ENCODE measurements around the gene VWA8.

The VWA8 gene

DNA sequence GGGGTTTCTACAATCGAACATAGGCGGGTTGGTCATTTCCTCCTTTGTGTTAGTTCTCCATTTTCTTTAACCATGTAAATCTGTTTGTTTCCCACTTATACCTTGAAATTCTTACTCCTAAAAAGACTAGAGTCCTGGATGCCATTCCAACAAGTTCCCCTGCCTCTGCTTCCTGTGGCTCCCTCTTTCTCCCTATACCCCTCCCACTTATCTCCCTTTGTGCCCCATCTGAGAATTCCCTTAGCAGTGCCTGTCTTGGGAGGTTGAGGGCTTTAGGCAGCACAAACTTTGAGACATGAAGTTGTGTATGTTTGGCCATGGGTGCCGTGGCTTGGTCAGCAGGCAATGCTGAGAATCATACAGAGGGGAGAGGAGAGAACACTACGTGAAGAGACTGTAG is 327.1 kb downstream of the VWA8 start:
- H4K20me1 ChIP-seq (ENCODE audit: insufficient read depth, low read length), result no peaks in the 10 kb centered on the region
- H3K79me2 ChIP-seq (ENCODE audit: low read length), result no peaks in the 10 kb centered on the region
- no peaks in the 10 kb centered on the region for H3K9me3 ChIP-seq (ENCODE audit: insufficient read depth, low read length)
- H3K4me1 ChIP-seq (ENCODE audit: low read length), result no peaks in the 10 kb centered on the region
- peaks cover 4% of the 10 kb centered on the region for H3K36me3 ChIP-seq (replicated peaks; ENCODE audit: low read depth, low read length)
- TF ChIP-seq, protein P1, sequence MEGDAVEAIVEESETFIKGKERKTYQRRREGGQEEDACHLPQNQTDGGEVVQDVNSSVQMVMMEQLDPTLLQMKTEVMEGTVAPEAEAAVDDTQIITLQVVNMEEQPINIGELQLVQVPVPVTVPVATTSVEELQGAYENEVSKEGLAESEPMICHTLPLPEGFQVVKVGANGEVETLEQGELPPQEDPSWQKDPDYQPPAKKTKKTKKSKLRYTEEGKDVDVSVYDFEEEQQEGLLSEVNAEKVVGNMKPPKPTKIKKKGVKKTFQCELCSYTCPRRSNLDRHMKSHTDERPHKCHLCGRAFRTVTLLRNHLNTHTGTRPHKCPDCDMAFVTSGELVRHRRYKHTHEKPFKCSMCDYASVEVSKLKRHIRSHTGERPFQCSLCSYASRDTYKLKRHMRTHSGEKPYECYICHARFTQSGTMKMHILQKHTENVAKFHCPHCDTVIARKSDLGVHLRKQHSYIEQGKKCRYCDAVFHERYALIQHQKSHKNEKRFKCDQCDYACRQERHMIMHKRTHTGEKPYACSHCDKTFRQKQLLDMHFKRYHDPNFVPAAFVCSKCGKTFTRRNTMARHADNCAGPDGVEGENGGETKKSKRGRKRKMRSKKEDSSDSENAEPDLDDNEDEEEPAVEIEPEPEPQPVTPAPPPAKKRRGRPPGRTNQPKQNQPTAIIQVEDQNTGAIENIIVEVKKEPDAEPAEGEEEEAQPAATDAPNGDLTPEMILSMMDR (IDR thresholded peaks at IDR 0.05; ENCODE audit: low read depth, low read length), result no peak
- TF ChIP-seq EZH2phosphoT487 (IDR thresholded peaks at IDR 0.05; ENCODE audit: low read depth), result no peak
- no peaks in the 10 kb centered on the region for H3K27me3 ChIP-seq (ENCODE audit: low read depth, low read length)
- H3K4me2 ChIP-seq (ENCODE audit: low read length), result no peak overlapping the region
- no peak overlapping the region for H3K27ac ChIP-seq (ENCODE audit: low read length)
- H2AFZ ChIP-seq (ENCODE audit: low read depth, low read length), result no peak overlapping the region
- no peak overlapping the region for H3K4me3 ChIP-seq (ENCODE audit: low read length)
- no peak overlapping the region for H3K9ac ChIP-seq (ENCODE audit: low read length)

DNA sequence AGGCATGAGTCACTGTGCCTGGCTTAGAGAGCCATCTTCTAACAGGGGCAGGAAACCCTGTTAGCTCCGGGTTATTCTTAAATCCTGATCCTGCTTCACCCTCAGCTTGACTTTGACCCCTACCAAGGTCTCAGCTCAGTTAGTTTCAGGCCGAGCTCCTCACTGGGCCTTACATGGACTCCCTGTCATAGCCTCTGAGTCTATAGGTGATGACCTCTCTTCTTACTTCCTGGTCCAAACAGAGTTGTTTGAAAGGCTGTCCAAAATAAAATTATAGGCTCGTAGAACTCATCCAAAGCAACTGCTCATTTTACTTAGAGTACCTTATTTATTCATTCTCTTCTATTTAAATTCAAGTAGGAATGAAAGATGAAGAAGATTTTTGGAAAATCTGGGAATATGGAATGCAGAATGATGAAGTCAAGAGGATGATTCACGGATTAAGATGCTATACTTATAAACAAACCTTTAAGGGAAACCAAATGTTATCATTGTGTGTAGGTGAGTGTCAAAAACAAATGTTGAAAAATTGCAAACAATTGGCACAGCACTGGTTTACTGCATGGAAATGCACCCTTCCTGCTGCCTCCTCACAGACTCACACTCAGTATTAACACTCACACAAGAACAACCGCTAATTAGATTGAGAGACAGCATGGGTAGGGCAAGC is 329.5 kb downstream of the VWA8 start:
- TF ChIP-seq, protein P1 (IDR thresholded peaks at IDR 0.05; ENCODE audit: low read depth, low read length), result no peak
- TF ChIP-seq EZH2phosphoT487 (IDR thresholded peaks at IDR 0.05; ENCODE audit: low read depth), result no peak
- Histone ChIP-seq H3K79me2 (ENCODE audit: low read length) (no peaks in the 10 kb centered on the region), H2AFZ (ENCODE audit: low read depth, low read length) (no peak overlapping the region), H3K27ac (ENCODE audit: low read length) (no peak overlapping the region), H3K9me3 (ENCODE audit: insufficient read depth, low read length) (no peaks in the 10 kb centered on the region), H3K9ac (ENCODE audit: low read length) (no peak overlapping the region), H4K20me1 (ENCODE audit: insufficient read depth, low read length) (no peaks in the 10 kb centered on the region), H3K27me3 (ENCODE audit: low read depth, low read length) (no peaks in the 10 kb centered on the region), H3K4me3 (ENCODE audit: low read length) (no peak overlapping the region), H3K4me2 (ENCODE audit: low read length) (no peak overlapping the region), H3K36me3 (replicated peaks; ENCODE audit: low read depth, low read length) (peaks cover 4% of the 10 kb centered on the region), H3K4me1 (ENCODE audit: low read length) (no peaks in the 10 kb centered on the region)

DNA sequence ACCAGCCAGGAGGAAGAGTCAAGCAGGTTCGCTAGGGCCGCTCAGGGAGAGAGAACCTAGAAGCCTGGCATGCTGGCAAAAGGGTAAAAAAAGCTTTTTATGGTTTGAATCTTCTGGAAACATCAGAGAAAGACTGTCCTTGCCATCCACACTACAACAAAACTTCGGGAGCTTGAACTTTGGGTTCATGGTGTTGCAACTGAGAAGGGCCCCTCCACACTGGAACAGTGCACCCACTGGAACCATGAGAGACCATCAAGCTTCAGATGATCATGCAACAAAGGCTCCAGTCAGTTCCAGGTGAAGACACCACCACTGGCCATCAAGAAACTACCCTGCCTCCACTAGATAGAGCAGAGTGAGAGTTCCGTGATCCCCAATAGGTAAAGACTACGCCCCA is 333.5 kb downstream of the VWA8 start:
- Histone ChIP-seq H3K36me3 (replicated peaks; ENCODE audit: low read depth, low read length) (no peaks in the 10 kb centered on the region), H3K27ac (ENCODE audit: low read length) (no peak overlapping the region), H4K20me1 (ENCODE audit: insufficient read depth, low read length) (no peaks in the 10 kb centered on the region), H3K9me3 (ENCODE audit: insufficient read depth, low read length) (no peaks in the 10 kb centered on the region), H3K27me3 (ENCODE audit: low read depth, low read length) (no peaks in the 10 kb centered on the region), H3K9ac (ENCODE audit: low read length) (no peak overlapping the region), H3K79me2 (ENCODE audit: low read length) (no peaks in the 10 kb centered on the region), H3K4me2 (ENCODE audit: low read length) (no peak overlapping the region), H3K4me1 (ENCODE audit: low read length) (no peaks in the 10 kb centered on the region), H3K4me3 (ENCODE audit: low read length) (no peak overlapping the region), H2AFZ (ENCODE audit: low read depth, low read length) (no peak overlapping the region)
- TF ChIP-seq, protein P1 (IDR thresholded peaks at IDR 0.05; ENCODE audit: low read depth, low read length), result no peak
- no peak for TF ChIP-seq EZH2phosphoT487 (IDR thresholded peaks at IDR 0.05; ENCODE audit: low read depth)

DNA sequence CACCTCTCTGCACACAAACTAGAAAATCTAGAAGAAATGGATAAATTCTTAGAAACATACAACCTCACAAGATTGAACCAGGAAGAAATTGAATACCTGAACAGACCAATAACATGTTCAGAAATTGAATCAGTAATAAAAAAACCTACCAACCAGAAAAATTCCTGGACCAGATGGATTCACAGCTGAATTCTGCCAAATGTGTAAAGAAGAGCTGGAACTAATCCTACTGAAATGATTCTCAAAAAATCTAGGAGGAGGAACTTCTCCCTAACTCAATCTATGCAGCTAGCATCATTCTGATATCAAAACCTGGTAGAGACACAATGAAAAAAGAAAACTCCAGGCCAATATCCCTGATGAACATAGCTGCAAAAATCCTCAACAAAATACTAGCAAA is 336.9 kb downstream of the VWA8 start:
- Histone ChIP-seq H3K79me2 (ENCODE audit: low read length) (no peaks in the 10 kb centered on the region), H3K4me2 (ENCODE audit: low read length) (no peak overlapping the region), H3K27ac (ENCODE audit: low read length) (no peak overlapping the region), H3K9ac (ENCODE audit: low read length) (no peak overlapping the region), H3K4me1 (ENCODE audit: low read length) (no peaks in the 10 kb centered on the region), H3K9me3 (ENCODE audit: insufficient read depth, low read length) (no peaks in the 10 kb centered on the region), H2AFZ (ENCODE audit: low read depth, low read length) (no peak overlapping the region), H3K36me3 (replicated peaks; ENCODE audit: low read depth, low read length) (no peaks in the 10 kb centered on the region), H3K4me3 (ENCODE audit: low read length) (no peak overlapping the region), H4K20me1 (ENCODE audit: insufficient read depth, low read length) (no peaks in the 10 kb centered on the region), H3K27me3 (ENCODE audit: low read depth, low read length) (no peaks in the 10 kb centered on the region)
- TF ChIP-seq EZH2phosphoT487 (IDR thresholded peaks at IDR 0.05; ENCODE audit: low read depth), result no peak
- TF ChIP-seq, protein P1 (IDR thresholded peaks at IDR 0.05; ENCODE audit: low read depth, low read length), result no peak

All from OCI-LY3 (cell line).